RWPE2 (cell line): ENCODE data around the gene NAV2.

Experiments
- ATAC-seq: fragments of 200-7000 bp; cut with Tn5 transposase; 3 replicates; pipeline ENCODE4 v1.9.1; 2021; ENCODE audit warnings: low read depth
- DNase-seq: peaks from one replicate; pipeline ENCODE4 v3.0.0-alpha.2; 2020; ENCODE audit warnings: low spot score
- H3K27ac ChIP-seq: fragments of 450-650 bp; 2 replicates; pipeline ENCODE4 v1.5.1; 2017; ENCODE audit warnings: mild to moderate bottlenecking; ENCODE audit not compliant: poor library complexity, severe bottlenecking
- H3K27me3 ChIP-seq: fragments of 250-450 bp; sonication (Bioruptor Pico); 2 replicates; pipeline ENCODE4 v1.5.1; 2021; ENCODE audit warnings: mild to moderate bottlenecking, moderate library complexity; ENCODE audit not compliant: insufficient read depth, poor library complexity, severe bottlenecking
- H3K36me3 ChIP-seq: fragments of 250-450 bp; sonication (Bioruptor Pico); 2 replicates; pipeline ENCODE4 v1.5.1; 2020; ENCODE audit warnings: low read depth, mild to moderate bottlenecking, moderate library complexity
- H3K4me1 ChIP-seq: fragments of 250-450 bp; sonication (Bioruptor Pico); 2 replicates; pipeline ENCODE4 v1.5.1; 2021; ENCODE audit warnings: mild to moderate bottlenecking, moderate library complexity; ENCODE audit not compliant: insufficient read depth, poor library complexity, severe bottlenecking
- H3K4me3 ChIP-seq: fragments of 250-450 bp; sonication (Bioruptor Pico); 2 replicates; pipeline ENCODE4 v1.5.1; 2021; ENCODE audit warnings: mild to moderate bottlenecking, moderate library complexity; ENCODE audit not compliant: severe bottlenecking
- H3K9me3 ChIP-seq: fragments of 250-450 bp; sonication (Bioruptor Pico); 2 replicates; pipeline ENCODE4 v1.5.1; 2021; ENCODE audit warnings: mild to moderate bottlenecking, moderate library complexity; ENCODE audit not compliant: severe bottlenecking
- TF ChIP-seq, protein P1 (sequence below): fragments of 450-650 bp; IDR thresholded peaks from one replicate; pipeline ENCODE4 v1.5.1; 2017; ENCODE audit warnings: mild to moderate bottlenecking, moderate library complexity; ENCODE audit not compliant: poor library complexity, severe bottlenecking

The NAV2 gene

GRCh38 chr11:20112291-20113148 lies 399.9 kb downstream of the NAV2 start:
- TF ChIP-seq, protein P1, sequence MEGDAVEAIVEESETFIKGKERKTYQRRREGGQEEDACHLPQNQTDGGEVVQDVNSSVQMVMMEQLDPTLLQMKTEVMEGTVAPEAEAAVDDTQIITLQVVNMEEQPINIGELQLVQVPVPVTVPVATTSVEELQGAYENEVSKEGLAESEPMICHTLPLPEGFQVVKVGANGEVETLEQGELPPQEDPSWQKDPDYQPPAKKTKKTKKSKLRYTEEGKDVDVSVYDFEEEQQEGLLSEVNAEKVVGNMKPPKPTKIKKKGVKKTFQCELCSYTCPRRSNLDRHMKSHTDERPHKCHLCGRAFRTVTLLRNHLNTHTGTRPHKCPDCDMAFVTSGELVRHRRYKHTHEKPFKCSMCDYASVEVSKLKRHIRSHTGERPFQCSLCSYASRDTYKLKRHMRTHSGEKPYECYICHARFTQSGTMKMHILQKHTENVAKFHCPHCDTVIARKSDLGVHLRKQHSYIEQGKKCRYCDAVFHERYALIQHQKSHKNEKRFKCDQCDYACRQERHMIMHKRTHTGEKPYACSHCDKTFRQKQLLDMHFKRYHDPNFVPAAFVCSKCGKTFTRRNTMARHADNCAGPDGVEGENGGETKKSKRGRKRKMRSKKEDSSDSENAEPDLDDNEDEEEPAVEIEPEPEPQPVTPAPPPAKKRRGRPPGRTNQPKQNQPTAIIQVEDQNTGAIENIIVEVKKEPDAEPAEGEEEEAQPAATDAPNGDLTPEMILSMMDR: no peak
- peaks cover 33% of the 10 kb centered on the region for H3K4me1 ChIP-seq
- H3K36me3 ChIP-seq: peaks cover 46% of the 10 kb centered on the region
- DNase-seq (peak; percentile 89), ATAC-seq (peak; percentile 88)
- H3K9me3 ChIP-seq: no peaks in the 10 kb centered on the region
- H3K4me3 ChIP-seq: no peak overlapping the region
- H3K27me3 ChIP-seq: no peaks in the 10 kb centered on the region
- H3K27ac ChIP-seq: peak overlapping the region; percentile 99

DNA sequence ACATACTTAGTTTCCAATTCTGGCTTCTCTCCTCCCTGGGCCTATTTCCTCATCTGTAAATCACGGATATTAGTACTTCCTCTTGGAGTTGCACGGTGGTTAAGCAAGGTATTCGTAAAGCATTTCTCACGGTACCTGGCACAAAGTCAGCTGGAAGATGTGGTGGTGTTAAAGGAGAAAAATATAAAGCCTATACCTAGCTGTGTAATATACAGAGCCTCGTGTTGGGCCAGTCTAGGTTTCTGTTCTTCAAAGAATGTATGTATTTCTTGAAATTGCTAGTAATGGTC lies 400.5 kb downstream of the NAV2 start:
- ATAC-seq: no peak
- DNase-seq: no peak
- H3K4me1 ChIP-seq: peaks cover 33% of the 10 kb centered on the region
- peak overlapping the region; percentile 99 for H3K27ac ChIP-seq
- H3K9me3 ChIP-seq: no peaks in the 10 kb centered on the region
- TF ChIP-seq, protein P1: no peak
- peaks cover 50% of the 10 kb centered on the region for H3K36me3 ChIP-seq
- no peak overlapping the region for H3K4me3 ChIP-seq
- no peaks in the 10 kb centered on the region for H3K27me3 ChIP-seq

DNA sequence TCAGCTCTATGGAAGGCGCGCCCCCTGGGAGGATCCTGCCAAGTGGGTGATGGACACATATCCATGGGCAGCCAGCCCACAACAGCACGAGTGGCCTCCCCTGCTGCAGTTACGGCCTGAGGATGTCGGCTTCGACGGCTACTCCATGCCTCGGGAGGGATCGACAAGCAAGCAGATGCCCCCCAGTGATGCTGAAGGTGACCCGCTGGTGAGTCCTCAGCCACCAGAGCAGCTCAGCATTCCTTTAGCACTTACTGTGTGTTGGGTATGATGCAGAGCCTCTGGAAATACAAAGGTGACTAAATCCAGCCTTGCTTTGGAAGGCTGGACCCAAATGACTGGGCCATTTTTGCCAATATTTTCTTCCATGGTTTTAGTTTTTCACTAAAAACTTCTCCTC lies 402.0 kb downstream of the NAV2 start:
- Histone ChIP-seq H3K4me3 (no peak overlapping the region), H3K27me3 (no peaks in the 10 kb centered on the region), H3K36me3 (peaks cover 49% of the 10 kb centered on the region), H3K27ac (no peak overlapping the region), H3K9me3 (no peaks in the 10 kb centered on the region), H3K4me1 (peaks cover 33% of the 10 kb centered on the region)
- no peak for DNase-seq
- ATAC-seq: no peak
- TF ChIP-seq, protein P1: no peak

- TF ChIP-seq, protein P1: no peak
- Histone ChIP-seq H3K27me3 (no peaks in the 10 kb centered on the region), H3K27ac (no peak overlapping the region), H3K4me3 (no peak overlapping the region), H3K4me1 (peaks cover 16% of the 10 kb centered on the region), H3K36me3 (peaks cover 47% of the 10 kb centered on the region), H3K9me3 (no peaks in the 10 kb centered on the region)
- ATAC-seq: no peak
- DNase-seq: no peak
Observed at GRCh38 chr11:20116825-20117224, 404.2 kb downstream of the NAV2 start.

DNA sequence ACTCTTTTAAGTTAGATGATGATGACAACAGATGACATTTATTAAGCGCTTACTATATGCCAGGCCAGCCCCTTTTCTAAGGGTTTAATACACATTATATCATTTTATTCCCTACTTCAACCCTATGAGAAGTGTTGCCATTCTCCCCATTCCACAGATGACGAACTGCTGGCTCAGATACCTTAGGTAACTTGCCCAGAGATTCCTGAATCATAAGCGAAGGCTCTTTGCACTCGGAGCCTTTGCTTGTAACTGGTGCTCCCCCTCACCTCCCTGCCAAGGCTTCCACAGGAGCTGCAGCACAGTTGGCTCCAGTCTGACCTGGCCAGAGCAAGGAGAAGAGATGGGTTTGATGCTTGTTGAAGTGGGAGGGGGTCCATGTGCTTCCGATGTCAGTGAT lies 404.7 kb downstream of the NAV2 start:
- no peak for DNase-seq
- H3K27ac ChIP-seq: no peak overlapping the region
- H3K4me3 ChIP-seq: no peak overlapping the region
- no peaks in the 10 kb centered on the region for H3K9me3 ChIP-seq
- no peak for ATAC-seq
- H3K36me3 ChIP-seq: peaks cover 47% of the 10 kb centered on the region
- peaks cover 12% of the 10 kb centered on the region for H3K4me1 ChIP-seq
- no peaks in the 10 kb centered on the region for H3K27me3 ChIP-seq
- TF ChIP-seq, protein P1: no peak
